ENCODE data around the gene NPC1L1.
"Not testable (repeated sequence)": the region's sequence is repeated elsewhere in the genome, so short reads cannot be mapped to it uniquely, and the experiment has no call there.

Gene NPC1L1

GRCh38 chr7:44565795-44566559 is 24.8 kb upstream of the NPC1L1 start:
- no peak for DNase-seq

GRCh38 chr7:44565097-44565794 is 24.1 kb upstream of the NPC1L1 start:
- peak; percentile 35 for DNase-seq

GRCh38 chr7:44564606-44565005 is 23.5 kb upstream of the NPC1L1 start:
- no peak for DNase-seq

- no peak for DNase-seq
Observed at GRCh38 chr7:44563171-44563679, 22.1 kb upstream of the NPC1L1 start.

- DNase-seq: not testable (repeated sequence)
Observed at GRCh38 chr7:44562622-44562962, 21.5 kb upstream of the NPC1L1 start.

GRCh38 chr7:44561962-44562621 is 21.0 kb upstream of the NPC1L1 start:
- DNase-seq: no peak

- no peak for DNase-seq
Observed at GRCh38 chr7:44561481-44561880, 20.4 kb upstream of the NPC1L1 start.

- DNase-seq: no peak
Observed at GRCh38 chr7:44559485-44559884, 18.4 kb upstream of the NPC1L1 start.

- DNase-seq: no peak
Observed at GRCh38 chr7:44557485-44557884, 16.4 kb upstream of the NPC1L1 start.

GRCh38 chr7:44555350-44555749 is 14.2 kb upstream of the NPC1L1 start:
- DNase-seq: no peak

GRCh38 chr7:44552473-44553005 is 11.4 kb upstream of the NPC1L1 start:
- not testable (repeated sequence) for DNase-seq

- no peak for DNase-seq
Observed at GRCh38 chr7:44549457-44549856, 8.3 kb upstream of the NPC1L1 start.

- DNase-seq: no peak
Observed at GRCh38 chr7:44548893-44549292, 7.8 kb upstream of the NPC1L1 start.

- no peak for DNase-seq
Observed at GRCh38 chr7:44547536-44548231, 6.6 kb upstream of the NPC1L1 start.

GRCh38 chr7:44541876-44542610 is 913 bp upstream of the NPC1L1 start:
- no peak for DNase-seq

GRCh38 chr7:44540592-44541027 is 520 bp downstream of the NPC1L1 start:
- no peak for DNase-seq

GRCh38 chr7:44539669-44540506 is 1.2 kb downstream of the NPC1L1 start:
- no peak for DNase-seq

- DNase-seq: no peak
Observed at GRCh38 chr7:44538798-44539668, 2.1 kb downstream of the NPC1L1 start.

GRCh38 chr7:44538093-44538797 is 2.9 kb downstream of the NPC1L1 start:
- no peak for DNase-seq
